Activated naive CD8-positive, alpha-beta T cell treated with anti-CD3 and anti-CD28 coated beads, Interleukin-2, amount 50 U/mL, for 24 hours (primary cell): ENCODE data around the gene PELO.
"Not testable (repeated sequence)": the region's sequence is repeated elsewhere in the genome, so short reads cannot be mapped to it uniquely, and the experiment has no call there.

Source experiments
- ATAC-seq: fragments of 150-1000 bp; cut with Tn5 transposase; one replicate; pipeline ENCODE4 v1.10.0; 2021
- DNase-seq: peaks from one replicate; pipeline ENCODE4 v3.0.0; 2021
- H3K27ac Mint-ChIP-seq: one replicate; pipeline ENCODE4 v1.8.0; 2021; ENCODE audit warnings: mild to moderate bottlenecking, mixed read lengths
- H3K27me3 Mint-ChIP-seq: one replicate; pipeline ENCODE4 v1.8.0; 2021; ENCODE audit warnings: mixed read lengths
- H3K36me3 Mint-ChIP-seq: one replicate; pipeline ENCODE4 v1.8.0; 2021; ENCODE audit warnings: low read depth, mixed read lengths
- H3K4me1 Mint-ChIP-seq: one replicate; pipeline ENCODE4 v1.8.0; 2021; ENCODE audit warnings: mixed read lengths
- H3K4me3 Mint-ChIP-seq: one replicate; pipeline ENCODE4 v1.8.0; 2021; ENCODE audit warnings: mild to moderate bottlenecking, moderate library complexity, mixed read lengths
- H3K9me3 Mint-ChIP-seq: one replicate; pipeline ENCODE4 v1.8.0; 2021; ENCODE audit warnings: mixed read lengths

The PELO gene

GRCh38 chr5:52818360-52818759, 30.6 kb downstream of the PELO start:
- H3K36me3 Mint-ChIP-seq: no peaks in the 10 kb centered on the region
- no peak for ATAC-seq
- no peak overlapping the region for H3K4me3 Mint-ChIP-seq
- no peaks in the 10 kb centered on the region for H3K9me3 Mint-ChIP-seq
- DNase-seq: no peak
- no peaks in the 10 kb centered on the region for H3K4me1 Mint-ChIP-seq
- H3K27me3 Mint-ChIP-seq: no peaks in the 10 kb centered on the region
- no peak overlapping the region for H3K27ac Mint-ChIP-seq

- not testable (repeated sequence) for ATAC-seq, H3K4me3 Mint-ChIP-seq, H3K4me1 Mint-ChIP-seq, H3K27ac Mint-ChIP-seq, DNase-seq, H3K36me3 Mint-ChIP-seq, H3K9me3 Mint-ChIP-seq, H3K27me3 Mint-ChIP-seq
These were observed 31.1 kb downstream of the PELO start for GRCh38 chr5:52818807-52819206.

- no peak overlapping the region for H3K4me3 Mint-ChIP-seq
- H3K4me1 Mint-ChIP-seq: peaks cover 10% of the 10 kb centered on the region
- no peak overlapping the region for H3K27ac Mint-ChIP-seq
- H3K27me3 Mint-ChIP-seq: no peaks in the 10 kb centered on the region
- H3K9me3 Mint-ChIP-seq: peaks cover under 1% of the 10 kb centered on the region
- ATAC-seq: no peak
- no peak for DNase-seq
- H3K36me3 Mint-ChIP-seq: no peaks in the 10 kb centered on the region
These were observed 34.2 kb downstream of the PELO start for GRCh38 chr5:52821901-52822300.

- Mint-ChIP-seq H3K4me1 (peaks cover 10% of the 10 kb centered on the region), H3K4me3 (no peak overlapping the region), H3K27ac (no peak overlapping the region), H3K27me3 (no peaks in the 10 kb centered on the region), H3K9me3 (peaks cover 5% of the 10 kb centered on the region), H3K36me3 (no peaks in the 10 kb centered on the region)
- no peak for ATAC-seq
- DNase-seq: no peak
These were observed 34.7 kb downstream of the PELO start for GRCh38 chr5:52822437-52822836.

- DNase-seq (no peak), ATAC-seq (no peak)
- H3K4me3 Mint-ChIP-seq: no peak overlapping the region
- no peaks in the 10 kb centered on the region for H3K36me3 Mint-ChIP-seq
- H3K27ac Mint-ChIP-seq: no peak overlapping the region
- H3K4me1 Mint-ChIP-seq: peaks cover 10% of the 10 kb centered on the region
- no peaks in the 10 kb centered on the region for H3K27me3 Mint-ChIP-seq
- peaks cover 10% of the 10 kb centered on the region for H3K9me3 Mint-ChIP-seq
These were observed 37.1 kb downstream of the PELO start for GRCh38 chr5:52824827-52825226.

- DNase-seq (no peak), ATAC-seq (no peak)
- Mint-ChIP-seq H3K27ac (no peak overlapping the region), H3K36me3 (no peaks in the 10 kb centered on the region), H3K4me1 (peaks cover 10% of the 10 kb centered on the region), H3K4me3 (no peak overlapping the region), H3K27me3 (no peaks in the 10 kb centered on the region), H3K9me3 (peaks cover 10% of the 10 kb centered on the region)
These were observed 38.1 kb downstream of the PELO start for GRCh38 chr5:52825826-52826225.

- no peak overlapping the region for H3K4me3 Mint-ChIP-seq
- no peak overlapping the region for H3K27ac Mint-ChIP-seq
- DNase-seq (no peak), ATAC-seq (no peak)
- no peaks in the 10 kb centered on the region for H3K36me3 Mint-ChIP-seq
- peaks cover 10% of the 10 kb centered on the region for H3K4me1 Mint-ChIP-seq
- H3K9me3 Mint-ChIP-seq: peaks cover 10% of the 10 kb centered on the region
- H3K27me3 Mint-ChIP-seq: no peaks in the 10 kb centered on the region
These were observed 40.1 kb downstream of the PELO start for GRCh38 chr5:52827815-52828214.

- H3K4me1 Mint-ChIP-seq: peaks cover 10% of the 10 kb centered on the region
- H3K9me3 Mint-ChIP-seq: peaks cover 10% of the 10 kb centered on the region
- no peak for ATAC-seq
- no peak overlapping the region for H3K4me3 Mint-ChIP-seq
- no peak for DNase-seq
- H3K36me3 Mint-ChIP-seq: no peaks in the 10 kb centered on the region
- H3K27me3 Mint-ChIP-seq: no peaks in the 10 kb centered on the region
- H3K27ac Mint-ChIP-seq: no peak overlapping the region
These were observed 41.9 kb downstream of the PELO start for GRCh38 chr5:52829664-52830063.

- Mint-ChIP-seq H3K27ac (no peak overlapping the region), H3K36me3 (no peaks in the 10 kb centered on the region), H3K9me3 (peaks cover 10% of the 10 kb centered on the region), H3K4me3 (no peak overlapping the region), H3K27me3 (no peaks in the 10 kb centered on the region), H3K4me1 (peaks cover 6% of the 10 kb centered on the region)
- DNase-seq (no peak), ATAC-seq (no peak)
These were observed 42.9 kb downstream of the PELO start for GRCh38 chr5:52830650-52831049.

GRCh38 chr5:52831786-52832511, 44.2 kb downstream of the PELO start:
- Mint-ChIP-seq H3K4me1 (no peaks in the 10 kb centered on the region), H3K4me3 (no peak overlapping the region), H3K27me3 (no peaks in the 10 kb centered on the region), H3K9me3 (peaks cover 9% of the 10 kb centered on the region), H3K27ac (peak overlapping the region; percentile 9), H3K36me3 (no peaks in the 10 kb centered on the region)
- no peak for DNase-seq
- no peak for ATAC-seq

- H3K36me3 Mint-ChIP-seq: no peaks in the 10 kb centered on the region
- no peak for DNase-seq
- no peak for ATAC-seq
- H3K27ac Mint-ChIP-seq: no peak overlapping the region
- H3K9me3 Mint-ChIP-seq: no peaks in the 10 kb centered on the region
- no peak overlapping the region for H3K4me3 Mint-ChIP-seq
- no peaks in the 10 kb centered on the region for H3K4me1 Mint-ChIP-seq
- no peaks in the 10 kb centered on the region for H3K27me3 Mint-ChIP-seq
These were observed 46.6 kb downstream of the PELO start for GRCh38 chr5:52834320-52834719.

GRCh38 chr5:52837068-52837467, 49.4 kb downstream of the PELO start:
- DNase-seq: no peak
- H3K9me3 Mint-ChIP-seq: no peaks in the 10 kb centered on the region
- H3K4me3 Mint-ChIP-seq: no peak overlapping the region
- no peaks in the 10 kb centered on the region for H3K36me3 Mint-ChIP-seq
- no peak for ATAC-seq
- no peaks in the 10 kb centered on the region for H3K27me3 Mint-ChIP-seq
- H3K27ac Mint-ChIP-seq: no peak overlapping the region
- no peaks in the 10 kb centered on the region for H3K4me1 Mint-ChIP-seq
